GM13976 (cell line): Measurements from ENCODE around the gene NDUFB11.
A peak's percentile ranks its signal among the peaks of the same experiment; 100 is the strongest.
"Not testable (repeated sequence)": the region's sequence is repeated elsewhere in the genome, so short reads cannot be mapped to it uniquely, and the experiment has no call there.

Experiments
- DNase-seq: peaks from one replicate; pipeline ENCODE4 v3.0.0; 2012; ENCODE audit warnings: low spot score
- in situ Hi-C: fragments of 300-500 bp; cut with MboI; formaldehyde crosslinking; loops from one replicate; pipeline ENCODE4 v1.12.0; 2022; ENCODE audit warnings: low sequenced_read_pairs, mixed read lengths, inconsistent platforms; ENCODE audit not compliant: unreplicated experiment
- TF ChIP-seq, protein P1 (sequence below): IDR thresholded peaks from 2 replicates; pipeline ENCODE4 v1.5.1; 2012; ENCODE audit warnings: borderline replicate concordance, mild to moderate bottlenecking; ENCODE audit not compliant: insufficient read depth; ENCODE audit errors: extremely low read depth, missing control alignments, control extremely low read depth

The NDUFB11 gene

GRCh38 chrX:47112316-47112954 lies 32.1 kb downstream of the NDUFB11 start:
- TF ChIP-seq, protein P1, sequence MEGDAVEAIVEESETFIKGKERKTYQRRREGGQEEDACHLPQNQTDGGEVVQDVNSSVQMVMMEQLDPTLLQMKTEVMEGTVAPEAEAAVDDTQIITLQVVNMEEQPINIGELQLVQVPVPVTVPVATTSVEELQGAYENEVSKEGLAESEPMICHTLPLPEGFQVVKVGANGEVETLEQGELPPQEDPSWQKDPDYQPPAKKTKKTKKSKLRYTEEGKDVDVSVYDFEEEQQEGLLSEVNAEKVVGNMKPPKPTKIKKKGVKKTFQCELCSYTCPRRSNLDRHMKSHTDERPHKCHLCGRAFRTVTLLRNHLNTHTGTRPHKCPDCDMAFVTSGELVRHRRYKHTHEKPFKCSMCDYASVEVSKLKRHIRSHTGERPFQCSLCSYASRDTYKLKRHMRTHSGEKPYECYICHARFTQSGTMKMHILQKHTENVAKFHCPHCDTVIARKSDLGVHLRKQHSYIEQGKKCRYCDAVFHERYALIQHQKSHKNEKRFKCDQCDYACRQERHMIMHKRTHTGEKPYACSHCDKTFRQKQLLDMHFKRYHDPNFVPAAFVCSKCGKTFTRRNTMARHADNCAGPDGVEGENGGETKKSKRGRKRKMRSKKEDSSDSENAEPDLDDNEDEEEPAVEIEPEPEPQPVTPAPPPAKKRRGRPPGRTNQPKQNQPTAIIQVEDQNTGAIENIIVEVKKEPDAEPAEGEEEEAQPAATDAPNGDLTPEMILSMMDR = no peak
- DNase-seq = no peak
- in situ Hi-C loops = no loop called here

GRCh38 chrX:47110936-47111615 lies 33.4 kb downstream of the NDUFB11 start:
- in situ Hi-C loops = not testable (repeated sequence)

GRCh38 chrX:47101206-47101605 lies 43.3 kb downstream of the NDUFB11 start:
- DNase-seq = no peak
- in situ Hi-C loops = no loop called here
- TF ChIP-seq, protein P1 = no peak

More at GRCh38 chrX:47110936-47111615, 33.4 kb downstream of the NDUFB11 start:
- not testable (repeated sequence) for DNase-seq

DNA sequence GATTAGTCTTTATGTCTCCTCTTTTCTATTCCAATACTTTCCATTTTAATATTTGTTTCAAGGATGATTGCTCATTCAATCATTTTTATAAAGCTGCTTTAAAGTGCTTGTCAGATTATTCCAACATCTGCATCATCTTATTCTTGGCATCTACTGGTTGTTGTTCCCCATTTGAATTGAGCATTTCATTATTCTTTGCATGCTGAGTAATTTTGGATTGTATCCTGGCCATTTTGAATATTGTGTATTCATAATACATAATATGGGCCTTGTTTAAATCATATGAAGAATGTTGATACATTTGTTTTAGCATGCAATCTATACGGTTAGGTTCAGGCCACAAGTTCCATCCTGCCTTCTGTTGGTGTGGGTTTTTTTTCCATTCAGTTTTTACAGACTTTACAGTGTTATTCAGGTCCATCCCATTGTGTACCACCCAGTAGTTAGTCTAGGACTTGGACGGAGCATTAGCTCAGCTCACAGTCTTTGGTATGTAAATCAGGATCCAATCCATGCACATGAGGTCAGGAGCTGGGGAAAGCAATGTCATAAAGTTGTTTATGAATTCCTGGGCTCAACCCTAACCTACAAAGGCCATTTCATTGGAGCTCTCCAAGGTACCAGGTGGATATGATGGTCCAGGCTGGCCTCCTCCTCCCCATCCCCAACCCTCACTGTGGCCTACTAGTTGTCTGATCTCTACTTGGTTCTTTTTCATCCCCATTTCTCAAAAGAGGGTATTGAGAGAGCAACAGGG lies 46.0 kb downstream of the NDUFB11 start:
- TF ChIP-seq, protein P1 = no peak
- DNase-seq = no peak
- in situ Hi-C loops = no loop called here

GRCh38 chrX:47097018-47097417 lies 47.5 kb downstream of the NDUFB11 start:
- in situ Hi-C loops = no loop called here
- no peak for DNase-seq
- TF ChIP-seq, protein P1 = no peak

DNA sequence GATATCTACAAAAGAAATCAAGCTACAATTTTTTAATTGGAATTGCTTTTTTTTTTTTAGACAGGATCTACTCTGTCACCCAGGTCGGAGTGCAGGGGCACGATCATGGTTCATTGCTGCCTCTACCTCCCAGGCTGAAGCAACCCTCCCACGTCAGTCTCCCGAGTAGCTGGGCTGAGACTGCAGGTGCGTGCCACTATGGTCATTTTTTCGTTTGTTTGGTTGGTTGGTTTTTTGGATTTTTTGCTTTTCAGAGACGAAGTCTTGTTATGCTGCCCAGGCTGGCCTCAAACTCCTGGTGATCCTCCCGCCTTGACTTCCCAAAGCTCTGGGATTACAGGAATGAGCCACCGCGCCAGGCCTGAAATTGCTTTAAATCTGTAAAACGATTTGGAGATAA lies 50.6 kb downstream of the NDUFB11 start:
- TF ChIP-seq, protein P1 = no peak
- in situ Hi-C loops = no loop called here

GRCh38 chrX:47093248-47093647 lies 51.3 kb downstream of the NDUFB11 start:
- peak; percentile 25 for DNase-seq
- in situ Hi-C loops = no loop called here
- TF ChIP-seq, protein P1 = no peak

More for the DNA sequence above, 50.6 kb downstream of the NDUFB11 start:
- no peak for DNase-seq
